Hippocampal formation (tissue), 2 donors: ENCODE measurements around the gene PDE7B.

ENCODE experiments used
- DNase-seq, 2 donors: peaks; one replicate each; lab custom pipeline; 2025; lab: John Stamatoyannopoulos, UW

Gene PDE7B

DNA sequence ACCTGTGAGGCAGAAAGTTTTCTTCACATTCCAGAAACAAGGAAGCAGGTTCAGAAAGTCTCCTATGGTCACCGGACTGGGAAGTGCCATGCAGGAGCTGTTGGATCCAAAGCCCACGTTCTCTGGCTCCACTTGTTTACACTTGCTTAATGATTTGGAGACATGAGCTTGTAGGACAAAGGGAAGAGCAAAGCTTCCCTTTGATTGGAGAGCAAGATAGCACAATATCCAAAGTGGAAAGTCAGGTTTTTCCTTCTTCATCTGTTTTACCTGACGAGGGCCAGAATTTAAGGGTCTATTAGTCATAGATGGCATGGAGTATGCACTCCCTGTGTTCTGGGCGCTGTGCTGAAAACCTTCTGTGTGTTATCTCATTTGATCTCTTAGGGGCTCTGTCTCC is 81.2 kb downstream of the PDE7B start:
- DNase-seq = no peak

DNA sequence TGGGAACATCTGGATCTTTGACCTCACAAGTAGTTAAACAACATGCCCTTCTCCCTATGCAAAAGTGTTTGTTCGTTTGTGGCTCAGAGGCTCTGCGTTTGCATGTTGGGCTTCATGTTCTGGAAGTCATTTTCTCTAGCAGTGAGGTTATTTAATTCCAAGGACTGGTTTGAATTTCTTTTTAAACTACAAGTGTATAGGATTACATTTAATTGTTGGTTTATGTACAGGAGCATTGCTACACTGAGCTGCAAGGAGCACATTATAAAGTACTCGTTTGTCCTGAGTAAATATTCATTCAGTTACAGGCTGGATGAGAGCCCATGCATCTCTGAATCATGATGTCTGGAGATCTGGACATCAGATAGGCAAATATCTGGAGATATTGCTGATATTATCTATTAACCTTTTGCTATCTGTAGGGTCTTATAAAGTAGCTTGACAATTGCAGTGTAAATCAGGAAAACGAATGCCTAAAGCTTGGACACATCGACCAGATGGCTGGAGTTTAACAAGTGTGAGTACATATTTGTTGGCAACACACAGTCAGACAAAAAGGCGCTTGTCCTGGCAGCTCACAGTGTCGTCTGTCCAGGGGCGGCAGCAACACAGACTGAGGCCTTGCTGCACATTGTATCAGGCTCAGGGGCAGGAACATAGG is 84.6 kb downstream of the PDE7B start:
- DNase-seq = peak; percentile 22 to 47

DNA sequence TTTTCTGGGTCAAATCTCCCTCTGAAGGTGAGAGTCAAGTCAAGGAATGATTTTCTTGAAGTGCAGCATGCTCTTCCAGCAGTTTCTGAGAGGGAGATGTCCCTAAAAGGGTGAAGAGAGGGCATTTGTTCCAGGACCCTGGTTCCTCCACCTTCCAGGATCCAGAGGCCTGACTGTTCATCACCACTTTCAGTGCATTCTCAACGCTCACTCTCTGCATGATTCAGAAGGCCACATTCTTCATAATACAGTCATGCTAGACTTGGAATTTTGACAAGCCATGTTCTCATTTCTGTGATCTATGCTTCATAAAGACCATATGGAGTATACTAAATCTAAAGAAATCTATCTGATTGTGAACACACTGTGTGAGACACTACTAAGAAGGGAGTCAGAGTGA is 85.1 kb downstream of the PDE7B start:
- no peak for DNase-seq

DNA sequence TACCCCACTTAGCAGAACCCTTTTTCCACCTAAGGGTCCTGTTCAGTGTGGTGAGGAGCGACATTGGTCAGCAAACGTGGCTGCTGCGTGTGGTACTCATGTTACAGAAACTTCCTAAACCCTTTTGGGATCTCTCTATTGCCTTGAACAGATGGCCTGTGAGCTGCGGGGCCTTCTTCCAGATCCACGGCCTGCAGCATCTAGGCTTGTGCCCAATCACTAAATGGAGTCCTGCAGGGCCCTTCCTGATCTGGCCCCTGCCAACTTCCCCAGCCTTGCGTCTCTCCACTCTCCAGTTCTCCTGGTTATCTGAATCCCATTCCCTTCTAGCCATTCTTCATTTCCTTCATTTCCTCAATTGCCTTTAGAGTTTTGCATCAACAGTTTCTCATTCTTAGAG is 85.6 kb downstream of the PDE7B start:
- no peak for DNase-seq

DNA sequence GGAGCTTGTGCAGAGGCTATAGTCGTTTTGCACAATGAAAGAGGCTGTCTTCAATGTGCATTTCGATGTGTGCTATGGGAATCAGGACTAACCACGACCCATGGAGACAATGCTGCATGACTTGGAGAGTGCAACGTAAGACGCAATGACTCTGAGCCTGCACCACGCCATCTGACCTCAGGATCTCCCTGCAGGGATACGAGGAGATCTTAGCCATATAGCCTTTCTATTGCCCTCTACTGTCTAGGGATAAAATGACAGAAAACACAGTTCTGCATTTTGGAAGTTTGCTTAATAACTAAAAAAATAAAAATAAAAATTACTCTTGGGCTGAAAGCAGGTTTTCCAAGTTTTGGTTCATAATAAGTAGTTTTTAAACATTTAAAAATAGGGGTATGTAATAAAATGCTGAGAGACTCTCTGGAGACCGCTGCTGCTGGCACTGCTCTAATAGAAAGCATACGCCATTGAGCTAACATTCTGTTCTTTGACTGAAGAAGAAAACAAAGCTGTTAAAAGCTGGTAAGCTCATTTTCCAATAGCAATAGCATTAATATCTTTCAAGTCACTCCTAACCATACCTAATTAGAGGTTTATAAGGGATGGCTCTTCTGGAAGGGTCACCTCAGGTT is 87.2 kb downstream of the PDE7B start:
- peak in 1 of 2 donors; percentile 50 for DNase-seq

DNA sequence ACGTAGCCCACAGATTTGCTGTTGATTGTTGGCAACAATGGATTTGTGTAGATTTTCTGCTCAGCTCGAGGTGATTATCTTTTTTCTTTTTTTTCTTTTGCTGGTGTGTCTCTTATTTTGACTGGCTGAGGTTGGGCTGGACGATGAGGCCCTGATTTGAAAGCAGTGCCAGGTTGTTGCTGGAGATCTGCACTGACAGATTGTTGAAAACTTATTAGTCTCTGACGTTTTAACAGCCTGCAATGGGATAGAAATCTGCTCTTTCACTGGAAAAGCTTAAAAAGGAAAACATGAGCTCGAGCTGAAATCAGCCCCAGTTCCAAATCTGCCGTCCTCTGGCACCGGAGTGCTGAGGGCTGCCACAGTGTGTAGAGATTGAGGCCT is 87.7 kb downstream of the PDE7B start:
- peak in 1 of 2 donors; percentile 12 for DNase-seq

DNA sequence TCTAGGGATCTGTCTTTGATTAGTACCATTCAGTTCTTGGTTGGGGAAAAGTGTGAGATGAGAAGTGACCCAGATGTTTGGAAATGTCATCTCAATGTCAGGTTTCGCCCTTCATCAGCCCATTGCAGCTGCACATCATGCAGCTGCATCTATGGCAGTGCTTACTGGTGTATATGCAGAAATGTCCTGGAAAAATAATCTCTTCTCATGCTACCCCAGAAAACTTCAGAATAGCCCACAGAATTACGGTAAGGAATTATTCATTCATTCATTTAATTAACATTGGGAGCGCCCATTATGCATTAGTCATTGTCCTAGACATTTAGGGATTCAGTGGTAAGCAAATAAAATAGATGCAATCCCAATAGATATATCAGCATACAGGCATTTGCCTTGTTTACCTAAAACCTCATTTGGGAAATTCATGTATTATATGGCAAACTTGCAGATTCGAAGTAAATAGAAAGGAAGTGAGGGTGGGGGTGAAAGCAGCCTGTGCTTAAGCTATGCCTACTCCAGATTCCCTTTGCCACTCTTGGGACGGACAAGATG is 89.2 kb downstream of the PDE7B start:
- DNase-seq = no peak

DNA sequence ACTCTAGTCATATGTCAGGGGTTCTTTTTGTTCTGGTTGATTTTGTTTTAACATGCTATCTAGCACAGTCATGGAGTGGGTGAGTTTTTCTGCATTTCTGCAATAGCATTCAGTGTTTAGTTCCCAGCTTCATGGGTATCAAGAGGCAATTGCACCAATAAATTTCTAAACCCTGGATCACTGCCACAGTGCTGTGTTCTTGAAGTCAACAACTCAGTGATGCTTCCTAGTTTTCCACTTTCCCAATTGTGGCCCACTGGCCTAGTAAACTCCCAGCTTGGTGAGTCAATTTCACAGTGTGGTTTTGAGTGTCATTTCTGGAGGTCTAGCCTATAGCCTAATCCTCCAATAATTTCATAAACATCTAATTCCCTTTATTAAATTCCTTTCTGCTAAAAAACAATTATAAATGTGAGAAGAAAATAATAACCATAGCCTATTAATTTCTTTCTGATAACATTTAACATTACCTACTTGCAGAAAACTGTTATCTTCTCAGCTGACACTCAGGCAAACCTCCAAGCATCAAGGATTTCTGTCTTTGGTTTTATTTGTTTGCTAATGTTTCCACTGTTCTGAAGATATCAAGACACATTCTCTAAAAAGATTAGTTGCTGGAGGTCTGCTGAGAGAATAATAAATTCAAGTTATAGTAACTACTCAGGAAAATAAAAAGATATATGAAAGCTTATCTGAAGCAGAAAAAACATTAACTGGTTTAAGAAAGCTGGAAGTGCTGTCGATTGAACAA is 89.9 kb downstream of the PDE7B start:
- DNase-seq = no peak

DNA sequence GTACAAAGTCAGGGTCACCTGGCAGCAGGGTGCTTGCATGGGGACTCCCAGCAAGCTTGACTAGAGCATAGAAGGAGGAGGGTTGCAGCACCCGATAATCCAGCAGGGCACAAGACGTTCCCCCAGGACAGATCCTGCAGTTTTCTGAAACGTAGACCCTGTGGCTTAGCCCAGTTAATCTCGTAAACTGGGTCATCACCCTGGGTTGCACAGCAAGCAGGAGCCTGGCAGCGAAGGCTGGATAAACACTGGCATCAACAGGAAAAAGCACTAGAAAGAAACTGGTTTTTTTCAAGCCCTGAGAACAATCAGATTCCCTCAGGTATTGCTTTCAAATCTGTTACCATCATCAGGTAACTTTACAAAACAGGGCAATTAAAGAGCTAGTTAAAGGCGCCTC is 92.6 kb downstream of the PDE7B start:
- no peak for DNase-seq

DNA sequence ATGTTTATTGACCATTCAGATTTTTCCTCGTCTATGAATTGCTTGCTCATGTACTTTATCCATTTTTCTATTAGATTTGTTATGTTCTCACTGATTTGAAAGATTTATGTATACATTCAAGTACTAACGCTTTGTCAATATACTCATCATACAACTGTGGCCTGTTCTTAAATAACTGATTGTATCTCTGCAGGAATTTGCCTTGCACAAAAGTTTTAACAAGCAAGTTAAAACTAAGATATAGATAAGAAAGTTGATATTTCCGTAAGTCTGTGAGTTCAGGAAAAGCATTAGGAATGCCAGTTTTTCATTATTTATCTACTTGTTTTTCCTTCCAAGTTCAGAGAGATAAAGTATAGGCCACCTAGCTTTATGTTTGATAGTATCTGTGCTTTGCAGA is 95.2 kb downstream of the PDE7B start:
- DNase-seq = no peak

DNA sequence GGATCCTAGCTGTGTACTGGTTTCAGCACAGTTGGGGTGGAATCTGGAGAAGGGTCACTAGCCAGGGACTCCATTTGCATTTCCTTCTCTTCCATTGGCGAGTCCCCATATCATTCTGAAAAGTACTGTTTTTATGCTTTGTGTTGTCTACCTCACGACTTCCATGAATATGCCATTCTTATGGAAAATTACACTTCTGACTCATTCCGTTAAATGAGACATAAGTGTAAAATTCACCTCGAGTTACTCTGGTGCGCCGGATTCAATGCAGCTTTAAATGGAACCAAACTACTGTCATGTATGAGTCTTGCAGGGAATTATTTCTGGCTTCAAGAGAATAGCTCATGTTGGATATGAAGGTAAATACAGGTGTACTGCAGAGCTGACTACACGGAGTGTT is 99.2 kb downstream of the PDE7B start:
- no peak for DNase-seq

DNA sequence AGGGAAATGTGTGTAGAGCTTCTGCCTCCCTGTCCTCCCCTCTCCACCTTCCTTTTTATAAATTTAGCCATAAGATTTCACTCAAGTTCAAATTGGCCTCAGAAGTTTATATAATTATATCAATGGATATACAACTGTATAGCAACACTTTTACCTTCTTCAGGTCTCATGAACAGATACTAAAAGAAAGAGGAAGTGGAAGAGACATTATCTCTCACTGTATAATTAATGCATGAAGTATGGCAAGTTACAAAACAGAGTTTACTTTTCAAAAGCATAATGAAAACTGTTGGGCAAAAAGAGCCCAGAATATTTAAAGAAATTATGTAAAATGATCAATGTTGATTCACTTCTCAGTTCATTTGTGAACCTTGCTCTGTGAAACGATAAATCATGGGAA is 99.7 kb downstream of the PDE7B start:
- no peak for DNase-seq

DNA sequence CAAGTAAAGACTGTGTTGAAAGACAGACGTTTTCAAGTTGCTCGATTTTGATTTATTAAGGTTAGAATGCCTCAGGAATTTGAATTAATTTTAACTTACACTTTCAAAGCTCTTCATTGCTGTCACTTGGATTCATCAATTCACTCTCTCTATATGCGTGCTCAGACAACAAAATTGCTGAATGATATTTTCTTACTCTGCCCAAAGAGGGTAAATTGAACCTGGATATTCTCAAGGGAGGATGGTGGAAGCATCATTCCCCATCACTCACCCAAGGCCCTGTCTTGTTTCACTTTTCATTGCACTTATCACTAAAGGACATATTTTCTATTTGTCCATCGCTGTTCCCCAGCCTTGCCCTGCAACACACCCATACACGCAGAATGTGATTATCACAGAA is 102.3 kb downstream of the PDE7B start:
- no peak for DNase-seq

DNA sequence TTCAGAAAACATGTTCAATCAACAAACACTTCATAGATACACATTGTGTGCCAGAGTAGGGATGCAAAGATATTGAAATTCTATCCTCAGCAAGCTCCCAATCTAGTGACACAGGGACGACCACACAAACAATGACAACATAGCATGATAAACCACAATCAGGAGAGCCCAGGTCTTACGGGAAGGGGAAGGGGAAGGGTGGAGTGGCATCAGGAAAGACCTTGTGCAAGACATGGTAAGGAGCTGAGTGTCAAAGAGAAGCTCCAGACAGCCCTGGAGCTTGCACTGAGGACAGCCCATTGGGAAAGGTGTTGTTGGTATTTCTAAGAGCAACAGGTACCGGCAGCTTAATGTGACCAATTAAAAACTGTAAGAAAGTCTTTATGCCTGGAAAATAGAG is 103.6 kb downstream of the PDE7B start:
- no peak for DNase-seq

DNA sequence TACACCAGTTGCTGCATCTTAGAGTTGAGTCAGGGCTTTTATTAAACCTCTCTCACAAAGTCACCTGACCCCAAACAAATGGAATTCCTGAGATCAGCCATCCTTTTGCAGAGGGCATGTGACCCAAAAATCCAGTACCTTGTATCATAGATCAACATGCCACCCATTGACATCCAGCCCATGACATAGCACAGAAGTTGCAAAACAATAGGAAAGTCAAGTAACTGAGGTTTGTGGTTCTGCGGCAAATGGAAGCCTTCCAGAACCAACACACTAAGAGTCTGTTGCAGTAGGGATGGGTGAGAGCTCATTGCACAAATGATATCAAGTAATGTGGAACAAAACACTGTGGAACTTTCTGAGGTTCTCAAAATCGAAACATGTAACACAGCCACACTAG is 111.2 kb downstream of the PDE7B start:
- no peak for DNase-seq

DNA sequence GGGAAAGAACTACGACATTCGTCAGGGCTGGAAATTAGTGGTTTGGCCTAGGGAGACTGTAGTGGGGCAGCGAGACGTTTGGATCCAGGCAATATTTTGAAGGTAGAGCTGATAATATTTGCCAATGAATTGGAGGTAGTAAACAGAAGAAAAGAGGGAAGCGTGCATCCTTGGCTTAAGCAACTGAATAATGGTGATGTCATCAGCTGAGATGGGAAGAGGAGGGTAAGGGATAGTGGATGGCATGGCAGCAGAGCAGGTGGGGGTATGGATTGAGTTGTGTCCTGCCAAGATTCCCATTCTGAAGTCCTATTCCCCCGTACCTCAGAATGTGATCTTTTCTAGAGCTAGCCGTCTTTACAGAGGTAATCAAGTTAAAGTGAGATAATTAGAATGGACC is 119.2 kb downstream of the PDE7B start:
- DNase-seq = no peak

DNA sequence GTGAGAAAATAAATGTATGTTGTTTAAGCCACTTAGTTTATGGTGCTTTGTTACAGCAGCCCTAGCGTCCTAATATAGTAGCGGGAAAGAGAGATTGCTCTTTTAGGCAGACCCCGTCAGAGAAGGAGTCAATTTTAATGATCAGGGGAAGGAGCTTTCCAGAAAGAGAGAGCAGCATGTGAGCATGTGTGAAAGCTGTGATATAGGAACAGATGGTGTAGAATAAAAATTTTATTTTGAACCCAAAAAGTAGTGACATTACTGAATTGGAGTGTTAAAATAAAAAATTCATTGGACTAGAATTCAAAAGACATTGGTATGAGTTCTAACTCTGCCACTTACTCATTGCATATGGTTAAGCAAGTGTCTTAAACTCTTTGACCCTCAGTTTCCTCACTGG is 119.8 kb downstream of the PDE7B start:
- DNase-seq = no peak

DNA sequence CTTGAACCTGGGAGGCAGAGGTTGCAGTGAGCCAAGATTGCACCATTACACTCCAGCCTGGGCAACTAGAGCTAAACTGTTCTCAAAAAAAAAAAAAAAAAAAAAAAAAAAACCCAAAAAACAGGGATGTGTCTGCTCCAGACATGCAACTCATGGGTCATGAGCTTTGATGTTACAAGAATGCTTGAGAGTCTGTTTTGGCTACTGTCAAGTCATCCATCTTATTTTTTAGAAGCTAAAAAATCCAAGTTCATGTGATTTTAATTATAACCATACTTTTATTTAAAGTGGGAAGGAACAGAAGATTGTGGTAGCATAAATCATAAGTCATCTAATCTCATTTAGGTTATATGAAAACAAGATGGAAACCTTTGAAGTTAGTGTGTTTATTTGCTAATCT is 120.6 kb downstream of the PDE7B start:
- no peak for DNase-seq

DNA sequence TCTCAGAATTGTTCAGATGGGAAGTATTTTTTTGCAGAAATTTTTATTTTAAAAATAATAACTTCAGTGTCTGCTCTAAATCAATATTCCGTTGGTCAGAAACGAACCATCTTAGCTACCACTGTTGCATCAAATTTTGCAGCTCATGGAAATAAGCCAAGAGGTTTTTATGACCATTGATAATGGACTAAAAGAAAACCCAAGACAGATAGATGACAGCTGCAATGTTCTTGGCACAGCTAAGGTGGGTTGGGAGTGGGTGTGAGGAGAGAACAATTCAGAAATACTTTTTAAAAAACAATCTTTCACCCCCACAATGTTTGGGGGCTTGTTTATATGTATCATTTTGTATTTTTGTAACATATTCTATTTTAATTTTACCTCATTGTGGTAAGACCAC is 121.1 kb downstream of the PDE7B start:
- DNase-seq = no peak

DNA sequence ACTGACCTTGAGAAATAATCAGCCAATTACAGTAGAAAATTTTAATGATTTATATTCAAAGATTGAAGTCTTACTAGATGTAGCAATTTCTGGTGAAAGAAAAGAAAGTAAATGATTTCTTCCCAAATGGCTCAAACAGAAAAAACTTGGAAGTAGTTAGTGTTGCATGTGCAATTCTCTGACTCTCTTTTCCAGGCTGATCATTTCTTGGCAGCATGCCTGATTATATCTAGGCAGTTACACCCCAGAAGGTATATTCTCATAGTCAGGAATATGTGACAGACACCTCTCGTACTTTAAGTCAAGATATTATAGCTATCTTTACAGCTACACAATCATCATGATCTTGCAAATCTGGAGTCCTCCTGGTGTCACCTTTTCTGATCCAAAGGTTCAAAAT is 122.9 kb downstream of the PDE7B start:
- no peak for DNase-seq

DNA sequence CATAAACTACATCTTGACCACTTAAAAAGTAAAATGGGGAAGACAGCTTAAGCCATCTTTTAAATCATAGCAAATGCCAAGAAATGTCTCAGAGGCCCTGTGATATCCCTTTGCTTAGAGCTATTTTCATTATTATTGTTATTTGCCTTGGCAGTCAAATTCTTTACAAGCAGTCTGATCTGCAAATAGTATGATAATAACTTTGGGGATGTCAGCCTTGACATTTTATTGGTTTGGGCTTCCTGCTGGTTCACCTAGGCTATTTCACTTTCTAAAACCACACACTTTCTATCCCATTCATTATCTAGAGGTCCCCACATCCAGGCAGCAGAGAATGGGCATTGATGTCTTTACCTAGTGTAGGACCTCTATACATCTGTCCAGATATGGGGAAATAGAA is 125.1 kb downstream of the PDE7B start:
- DNase-seq = no peak

DNA sequence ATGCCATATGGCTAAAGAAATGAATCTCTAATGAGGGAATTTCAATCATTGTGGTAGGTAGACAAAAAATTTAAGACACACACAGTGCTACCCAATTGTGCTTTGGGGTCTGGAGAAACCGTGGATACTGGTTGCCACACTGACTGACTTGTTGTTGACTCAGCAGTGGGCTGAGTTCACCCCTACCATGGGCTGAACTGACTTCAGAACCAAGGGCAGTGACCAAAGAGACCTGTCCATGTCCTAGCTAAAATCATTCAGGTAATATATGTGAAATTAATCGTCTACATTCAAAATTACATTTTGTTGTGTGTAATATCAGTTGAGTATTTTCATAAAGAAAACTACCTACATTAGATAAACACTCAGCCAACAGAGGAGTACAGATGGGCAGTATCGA is 131.6 kb downstream of the PDE7B start:
- DNase-seq = no peak

DNA sequence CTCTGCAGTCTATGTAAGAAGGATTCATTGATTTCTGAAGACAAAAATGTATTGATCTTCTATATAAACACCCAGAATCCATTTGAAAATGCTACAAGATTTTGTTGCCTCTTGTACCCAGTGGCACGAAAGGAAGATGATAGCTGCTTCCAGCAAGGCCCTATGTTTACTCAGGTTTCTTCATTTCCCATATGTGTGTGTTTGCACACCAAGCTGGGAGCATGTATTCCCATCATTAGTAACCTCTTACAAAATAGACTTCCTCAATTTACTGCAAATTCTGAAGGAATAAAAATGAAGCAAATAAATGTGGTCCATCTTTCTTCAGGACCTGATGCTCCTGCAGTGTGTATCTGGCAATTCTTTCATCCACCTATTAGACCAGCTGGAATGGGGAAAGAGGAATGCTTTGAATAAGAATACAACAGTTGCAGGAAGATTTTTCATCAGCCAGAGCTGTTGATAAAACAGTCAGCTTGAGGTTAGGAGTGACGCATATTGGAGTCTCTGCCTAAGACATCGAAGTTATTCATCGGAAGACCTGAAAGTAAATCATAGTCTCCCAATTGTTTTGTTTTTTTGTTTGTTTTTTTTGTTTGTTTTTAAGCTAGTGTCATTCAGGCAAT is 132.3 kb downstream of the PDE7B start:
- DNase-seq = no peak
